H9 (cell line): ENCODE measurements around the gene NDUFAF2. TPM values are rescaled to one million over a fixed set of nuclear protein-coding genes. Genes with fewer than 3 reads are reported as not detected.

ENCODE experiments used
- DNase-seq: peaks from one replicate; pipeline ENCODE4 v3.0.0-alpha.2; 2017
- H2AFZ ChIP-seq: one replicate; pipeline ENCODE4 v1.6.1; 2013; ENCODE audit warnings: mild to moderate bottlenecking, low read length, control low read depth, moderate library complexity
- H2AK5ac ChIP-seq: 2 replicates; pipeline ENCODE4 v1.6.1; 2013; ENCODE audit warnings: low read length, control low read depth, mixed read lengths; ENCODE audit not compliant: insufficient read length
- H2BK120ac ChIP-seq: one replicate; pipeline ENCODE4 v1.6.1; 2013; ENCODE audit warnings: low read depth, mild to moderate bottlenecking, low read length, control low read depth, inconsistent platforms; ENCODE audit not compliant: poor library complexity, severe bottlenecking
- H2BK12ac ChIP-seq: 2 replicates; pipeline ENCODE4 v1.6.1; 2013; ENCODE audit warnings: low read length, control low read depth, mixed read lengths, low read depth; ENCODE audit not compliant: insufficient read length
- H2BK15ac ChIP-seq: 2 replicates; pipeline ENCODE4 v1.6.1; 2013; ENCODE audit warnings: low read depth, low read length, control low read depth
- H2BK20ac ChIP-seq: one replicate; pipeline ENCODE4 v1.6.1; 2013; ENCODE audit warnings: low read depth, mild to moderate bottlenecking, low read length, control low read depth, inconsistent platforms; ENCODE audit not compliant: poor library complexity, severe bottlenecking
- H2BK5ac ChIP-seq: 2 replicates; pipeline ENCODE4 v1.6.1; 2013; ENCODE audit warnings: low read length, control low read depth, mixed read lengths; ENCODE audit not compliant: insufficient read length
- H3K14ac ChIP-seq: 2 replicates; pipeline ENCODE4 v1.6.1; 2013; ENCODE audit warnings: low read length, control low read depth; ENCODE audit not compliant: insufficient read depth
- H3K18ac ChIP-seq: 2 replicates; pipeline ENCODE4 v1.6.1; 2013; ENCODE audit warnings: low read depth, mild to moderate bottlenecking, mixed read lengths, low read length, control low read depth; ENCODE audit not compliant: insufficient read length
- H3K23ac ChIP-seq: 2 replicates; pipeline ENCODE4 v1.6.1; 2013; ENCODE audit warnings: low read length, control low read depth, mixed read lengths, low read depth; ENCODE audit not compliant: insufficient read length
- H3K23me2 ChIP-seq: 2 replicates; pipeline ENCODE4 v1.6.1; 2013; ENCODE audit warnings: low read depth, mild to moderate bottlenecking, mixed read lengths, low read length, control low read depth; ENCODE audit not compliant: insufficient read length, poor library complexity, severe bottlenecking
- H3K27ac ChIP-seq: 2 replicates; pipeline ENCODE4 v1.5.1; 2013; ENCODE audit warnings: low read length, control low read depth, mixed read lengths, low read depth; ENCODE audit not compliant: insufficient read length
- H3K27me3 ChIP-seq: 2 replicates; pipeline ENCODE4 v1.6.1; 2013; ENCODE audit warnings: low read length, control low read depth, inconsistent platforms; ENCODE audit not compliant: insufficient read depth
- H3K4ac ChIP-seq: 2 replicates; pipeline ENCODE4 v1.6.1; 2013; ENCODE audit warnings: low read depth, mild to moderate bottlenecking, control low read depth, inconsistent platforms, low read length, moderate library complexity
- H3K4me1 ChIP-seq: 2 replicates; pipeline ENCODE4 v1.6.1; 2013; ENCODE audit warnings: low read length, control low read depth, inconsistent platforms; ENCODE audit not compliant: insufficient read depth
- H3K4me2 ChIP-seq: 2 replicates; pipeline ENCODE4 v1.6.1; 2013; ENCODE audit warnings: low read length, control low read depth, mixed read lengths; ENCODE audit not compliant: insufficient read length, insufficient read depth
- H3K56ac ChIP-seq: 2 replicates; pipeline ENCODE4 v1.6.1; 2013; ENCODE audit warnings: low read depth, mild to moderate bottlenecking, mixed read lengths, low read length, control low read depth; ENCODE audit not compliant: insufficient read length
- H3K79me1 ChIP-seq: 2 replicates; pipeline ENCODE4 v1.6.1; 2013; ENCODE audit warnings: low read depth, mild to moderate bottlenecking, moderate library complexity, low read length, control low read depth, inconsistent platforms; ENCODE audit not compliant: insufficient read depth, poor library complexity, severe bottlenecking
- H3K79me2 ChIP-seq: 2 replicates; pipeline ENCODE4 v1.6.1; 2013; ENCODE audit warnings: low read length, control low read depth, inconsistent platforms; ENCODE audit not compliant: insufficient read depth
- H3K9ac ChIP-seq: 2 replicates; pipeline ENCODE4 v1.6.1; 2013; ENCODE audit warnings: low read length, control low read depth, mixed read lengths; ENCODE audit not compliant: insufficient read length; ENCODE audit errors: extremely low read depth
- H3K9me3 ChIP-seq: one replicate; pipeline ENCODE4 v1.6.1; 2013; ENCODE audit warnings: low read depth, low read length, inconsistent platforms; ENCODE audit not compliant: control insufficient read depth
- H3T11ph ChIP-seq: one replicate; pipeline ENCODE4 v1.6.1; 2013; ENCODE audit warnings: mild to moderate bottlenecking, low read length, control low read depth, inconsistent platforms
- H4K20me1 ChIP-seq: one replicate; pipeline ENCODE4 v1.6.1; 2013; ENCODE audit not compliant: control insufficient read depth, insufficient read length, insufficient read depth
- H4K5ac ChIP-seq: 2 replicates; pipeline ENCODE4 v1.6.1; 2013; ENCODE audit warnings: low read depth, mild to moderate bottlenecking, mixed read lengths, low read length, control low read depth; ENCODE audit not compliant: insufficient read length
- H4K8ac ChIP-seq: replicated peaks from 2 replicates; pipeline ENCODE4 v1.6.1; 2013; ENCODE audit warnings: low read length, control low read depth, mixed read lengths, low read depth; ENCODE audit not compliant: insufficient read length
- H4K91ac ChIP-seq: 2 replicates; pipeline ENCODE4 v1.6.1; 2013; ENCODE audit warnings: low read depth, mild to moderate bottlenecking, moderate library complexity, mixed read lengths, low read length, control low read depth; ENCODE audit not compliant: insufficient read length
- H3K27ac Mint-ChIP-seq, 3 experiments: 2 replicates in 2 of 3; 3 replicates in 1 of 3; pipeline ENCODE4 v1.8.0; 2020 to 2021; ENCODE audit warnings: mixed read lengths in 3 of 3, mild to moderate bottlenecking in 1 of 3, moderate library complexity in 1 of 3
- H3K27me3 Mint-ChIP-seq: 2 replicates; pipeline ENCODE4 v1.8.0; 2021; ENCODE audit warnings: low read depth, mild to moderate bottlenecking, moderate library complexity, mixed read lengths
- H3K36me3 Mint-ChIP-seq, 3 experiments: 2 replicates in 2 of 3; 3 replicates in 1 of 3; pipeline ENCODE4 v1.8.0; 2020 to 2021; ENCODE audit warnings: low read depth in 3 of 3, mixed read lengths in 3 of 3; ENCODE audit not compliant: insufficient read depth in 1 of 3
- H3K4me1 Mint-ChIP-seq, 2 experiments: 2 replicates each; pipeline ENCODE4 v1.8.0; 2020; ENCODE audit warnings: mixed read lengths in 2 of 2
- H3K4me3 Mint-ChIP-seq, 2 experiments: 2 replicates in 1 of 2; 3 replicates in 1 of 2; pipeline ENCODE4 v1.8.0; 2020 to 2021; ENCODE audit warnings: mild to moderate bottlenecking in 2 of 2, mixed read lengths in 2 of 2, moderate library complexity in 1 of 2
- H3K9me3 Mint-ChIP-seq, 2 experiments: 2 replicates in 1 of 2; 3 replicates in 1 of 2; pipeline ENCODE4 v1.8.0; 2020; ENCODE audit warnings: mild to moderate bottlenecking in 2 of 2, mixed read lengths in 2 of 2, moderate library complexity in 1 of 2
- WGBS: extraction: QIAGEN DNeasy Blood & Tissue Kit; methylation state at CpG from one replicate; pipeline ENCODE4 v1.1.7; 2013; ENCODE audit warnings: missing lambda C conversion rate, low lambda C conversion rate, mixed read lengths; ENCODE audit not compliant: insufficient read length; ENCODE audit errors: extremely low coverage; 5-methylcytosine and 5-hydroxymethylcytosine counted together
- total RNA-seq: library from RNA; stranded (reverse); gene quantifications from 2 replicates; pipeline ENCODE4 v1.2.1, GENCODE V29; 2021
- TF ChIP-seq, protein P1 (sequence below): fragments of 200-600 bp; sonication (generic); conservative IDR thresholded peaks from 3 replicates; pipeline ENCODE4 v1.8.0; 2021; ENCODE audit warnings: antibody characterized with exemption, mild to moderate bottlenecking

NDUFAF2 gene
- total RNA-seq, 1 experiment from 2014 or later: 31.4 TPM

DNA sequence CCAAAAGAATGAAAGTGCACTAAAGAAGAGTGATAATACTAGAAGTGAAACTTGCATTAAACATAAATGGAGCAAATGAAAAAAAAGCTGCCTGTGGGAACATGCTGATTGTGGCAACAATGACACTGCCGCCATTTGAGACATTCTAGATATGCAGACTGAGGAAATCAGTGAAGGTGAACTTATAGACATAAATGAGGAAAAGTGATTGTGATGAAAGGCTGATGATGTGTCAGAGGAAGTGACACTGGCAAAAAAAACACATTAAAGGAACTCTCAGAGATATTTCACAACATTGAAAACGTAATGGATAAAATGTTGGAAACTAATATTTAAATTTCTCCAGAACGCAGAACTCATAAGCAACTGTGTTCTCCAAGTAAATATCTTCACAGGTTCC, 1.4 kb upstream of the NDUFAF2 start:
- Histone ChIP-seq H3K23ac (no peak overlapping the region), H2AK5ac (no peak overlapping the region), H3K23me2 (peaks cover 17% of the 10 kb centered on the region), H3K27me3 (no peaks in the 10 kb centered on the region), H3K56ac (no peak overlapping the region), H2BK12ac (no peak overlapping the region), H4K8ac (no peak overlapping the region), H4K20me1 (no peaks in the 10 kb centered on the region), H2BK5ac (no peak overlapping the region), H2BK15ac (no peak overlapping the region), H3K4me2 (no peak overlapping the region), H3T11ph (no peak overlapping the region), H3K9ac (no peak overlapping the region), H4K91ac (no peak overlapping the region), H4K5ac (no peak overlapping the region), H2BK20ac (no peak overlapping the region), H2AFZ (no peak overlapping the region), H3K79me1 (no peaks in the 10 kb centered on the region), H3K18ac (no peak overlapping the region), H3K79me2 (peaks cover 7% of the 10 kb centered on the region; the same call in 1 of the 2 replicates), H3K27ac (no peak overlapping the region), H2BK120ac (no peak overlapping the region), H3K9me3 (no peaks in the 10 kb centered on the region), H3K14ac (no peak overlapping the region), H3K4ac (no peak overlapping the region), H3K4me1 (peaks cover 3% of the 10 kb centered on the region; the same call in 1 of the 2 replicates)
- TF ChIP-seq, protein P1, sequence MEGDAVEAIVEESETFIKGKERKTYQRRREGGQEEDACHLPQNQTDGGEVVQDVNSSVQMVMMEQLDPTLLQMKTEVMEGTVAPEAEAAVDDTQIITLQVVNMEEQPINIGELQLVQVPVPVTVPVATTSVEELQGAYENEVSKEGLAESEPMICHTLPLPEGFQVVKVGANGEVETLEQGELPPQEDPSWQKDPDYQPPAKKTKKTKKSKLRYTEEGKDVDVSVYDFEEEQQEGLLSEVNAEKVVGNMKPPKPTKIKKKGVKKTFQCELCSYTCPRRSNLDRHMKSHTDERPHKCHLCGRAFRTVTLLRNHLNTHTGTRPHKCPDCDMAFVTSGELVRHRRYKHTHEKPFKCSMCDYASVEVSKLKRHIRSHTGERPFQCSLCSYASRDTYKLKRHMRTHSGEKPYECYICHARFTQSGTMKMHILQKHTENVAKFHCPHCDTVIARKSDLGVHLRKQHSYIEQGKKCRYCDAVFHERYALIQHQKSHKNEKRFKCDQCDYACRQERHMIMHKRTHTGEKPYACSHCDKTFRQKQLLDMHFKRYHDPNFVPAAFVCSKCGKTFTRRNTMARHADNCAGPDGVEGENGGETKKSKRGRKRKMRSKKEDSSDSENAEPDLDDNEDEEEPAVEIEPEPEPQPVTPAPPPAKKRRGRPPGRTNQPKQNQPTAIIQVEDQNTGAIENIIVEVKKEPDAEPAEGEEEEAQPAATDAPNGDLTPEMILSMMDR: no peak
- no CpG with 5 or more reads among the region's 3 CpGs for WGBS
- H3K9me3 Mint-ChIP-seq: peaks cover 0 to 3% of the 10 kb centered on the region in 2 experiments; a peak in 3 of 5 replicates
- H3K27me3 Mint-ChIP-seq: peaks cover 10% of the 10 kb centered on the region
- H3K4me3 Mint-ChIP-seq: no peak overlapping the region
- no peak overlapping the region for H3K27ac Mint-ChIP-seq
- no peak for DNase-seq
- H3K4me1 Mint-ChIP-seq: peaks cover 4 to 7% of the 10 kb centered on the region in 2 experiments; a peak in 3 of 4 replicates
- H3K36me3 Mint-ChIP-seq: peaks cover 7 to 24% (median 16%) of the 10 kb centered on the region in 3 experiments
